Fibroblast of gingiva (primary cell): ENCODE results near the gene FTSJ1.

Experiments
- DNase-seq: peaks from one replicate; pipeline ENCODE4 v3.0.0-alpha.2; 2011; ENCODE audit warnings: low read depth

FTSJ1 gene

GRCh38 chrX:48530736-48531135, 54.7 kb downstream of the FTSJ1 start:
- no peak for DNase-seq

- DNase-seq = peak; percentile 71
Measured at GRCh38 chrX:48531358-48531959, 55.5 kb downstream of the FTSJ1 start.

- no peak for DNase-seq
Measured at GRCh38 chrX:48532161-48532560, 56.2 kb downstream of the FTSJ1 start.

GRCh38 chrX:48533165-48533564, 57.2 kb downstream of the FTSJ1 start:
- no peak for DNase-seq
